A673 (cell line): ENCODE measurements around the gene IDI2.

ENCODE experiments used
- CTCF ChIP-seq: fragments of 300-800, 200-600 bp; sonication (generic); conservative IDR thresholded peaks from 2 replicates; pipeline ENCODE4 v1.5.1; 2017; ENCODE audit warnings: low read depth, mild to moderate bottlenecking, antibody characterized with exemption, low read length, moderate library complexity, mixed read lengths
- EZH2 ChIP-seq: fragments of 200-600 bp; sonication (generic); IDR thresholded peaks from 2 replicates; pipeline ENCODE4 v1.6.1; 2017; ENCODE audit warnings: borderline replicate concordance, low read depth, mild to moderate bottlenecking, mixed read lengths, antibody characterized with exemption, low read length; ENCODE audit not compliant: poor library complexity, severe bottlenecking

GRCh38 chr10:1048349-1048731, 22.7 kb upstream of the IDI2 start:
- TF ChIP-seq CTCF: no peak
- no peak for TF ChIP-seq EZH2
